ENCODE results near the gene ZNF804A.

The ZNF804A gene

GRCh38 chr2:184598316-184599053 is at the start of gene ZNF804A:
ZNF804A (plus strand) TSS chr2:184598529; CDS start chr2:184598960, 431 bp downstream.
- CTCF ChIA-PET = interaction anchor here (1.1 to 3.6 kb wide), 2 partner anchors 10 to 12 kb away, joined by 3 to 26 read pairs; no protein-coding TSS in a partner anchor
- DNase-seq (ENCODE audit: low read depth, low spot score) = no peak
- H3K4me3 ChIP-seq (ENCODE audit: low read depth, low read length) = peak within 1 kb of the TSS; percentile 68
- TF ChIP-seq, protein P1, sequence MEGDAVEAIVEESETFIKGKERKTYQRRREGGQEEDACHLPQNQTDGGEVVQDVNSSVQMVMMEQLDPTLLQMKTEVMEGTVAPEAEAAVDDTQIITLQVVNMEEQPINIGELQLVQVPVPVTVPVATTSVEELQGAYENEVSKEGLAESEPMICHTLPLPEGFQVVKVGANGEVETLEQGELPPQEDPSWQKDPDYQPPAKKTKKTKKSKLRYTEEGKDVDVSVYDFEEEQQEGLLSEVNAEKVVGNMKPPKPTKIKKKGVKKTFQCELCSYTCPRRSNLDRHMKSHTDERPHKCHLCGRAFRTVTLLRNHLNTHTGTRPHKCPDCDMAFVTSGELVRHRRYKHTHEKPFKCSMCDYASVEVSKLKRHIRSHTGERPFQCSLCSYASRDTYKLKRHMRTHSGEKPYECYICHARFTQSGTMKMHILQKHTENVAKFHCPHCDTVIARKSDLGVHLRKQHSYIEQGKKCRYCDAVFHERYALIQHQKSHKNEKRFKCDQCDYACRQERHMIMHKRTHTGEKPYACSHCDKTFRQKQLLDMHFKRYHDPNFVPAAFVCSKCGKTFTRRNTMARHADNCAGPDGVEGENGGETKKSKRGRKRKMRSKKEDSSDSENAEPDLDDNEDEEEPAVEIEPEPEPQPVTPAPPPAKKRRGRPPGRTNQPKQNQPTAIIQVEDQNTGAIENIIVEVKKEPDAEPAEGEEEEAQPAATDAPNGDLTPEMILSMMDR (IDR thresholded peaks at IDR 0.05; ENCODE audit: insufficient read depth, low read length, missing control alignments) = no peak
- POLR2A ChIA-PET = no interaction called here

DNA sequence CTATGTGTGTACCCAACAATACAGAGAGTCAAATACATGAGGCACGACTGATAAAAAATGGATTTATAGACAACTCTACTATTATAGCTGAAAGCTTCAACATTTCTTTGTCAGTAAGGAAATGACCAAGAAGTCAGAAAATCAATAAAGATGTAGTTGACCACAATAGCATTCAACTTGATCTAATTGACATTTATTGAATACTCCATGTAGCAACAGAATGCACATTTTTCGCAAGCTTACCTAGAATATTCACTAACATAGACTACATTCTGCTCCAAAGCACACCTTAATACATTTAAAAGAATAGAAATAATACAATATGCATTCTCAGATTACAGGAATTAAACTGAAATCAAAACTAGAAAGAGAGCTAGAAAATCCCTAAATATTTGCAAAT is 49.2 kb upstream of the ZNF804A start:
- H3K4me3 ChIP-seq (ENCODE audit: low read depth, low read length) = no peak overlapping the region
- TF ChIP-seq, protein P1 (IDR thresholded peaks at IDR 0.05; ENCODE audit: insufficient read depth, low read length, missing control alignments) = no peak
- POLR2A ChIA-PET = no interaction called here
- CTCF ChIA-PET = no interaction called here
- no peak for DNase-seq (ENCODE audit: low read depth, low spot score)

GRCh38 chr2:184551626-184552025 is 46.7 kb upstream of the ZNF804A start:
- CTCF ChIA-PET = no interaction called here
- DNase-seq (ENCODE audit: low read depth, low spot score) = no peak
- POLR2A ChIA-PET = no interaction called here
- TF ChIP-seq, protein P1 (IDR thresholded peaks at IDR 0.05; ENCODE audit: insufficient read depth, low read length, missing control alignments) = no peak
- H3K4me3 ChIP-seq (ENCODE audit: low read depth, low read length) = no peak overlapping the region

- no peak overlapping the region for H3K4me3 ChIP-seq (ENCODE audit: low read depth, low read length)
- peak; percentile 4 for DNase-seq (ENCODE audit: low read depth, low spot score)
- ChIA-PET CTCF (no interaction called here), POLR2A (no interaction called here)
- TF ChIP-seq, protein P1 (IDR thresholded peaks at IDR 0.05; ENCODE audit: insufficient read depth, low read length, missing control alignments) = no peak
Observed at GRCh38 chr2:184554736-184555135, 43.6 kb upstream of the ZNF804A start.

DNA sequence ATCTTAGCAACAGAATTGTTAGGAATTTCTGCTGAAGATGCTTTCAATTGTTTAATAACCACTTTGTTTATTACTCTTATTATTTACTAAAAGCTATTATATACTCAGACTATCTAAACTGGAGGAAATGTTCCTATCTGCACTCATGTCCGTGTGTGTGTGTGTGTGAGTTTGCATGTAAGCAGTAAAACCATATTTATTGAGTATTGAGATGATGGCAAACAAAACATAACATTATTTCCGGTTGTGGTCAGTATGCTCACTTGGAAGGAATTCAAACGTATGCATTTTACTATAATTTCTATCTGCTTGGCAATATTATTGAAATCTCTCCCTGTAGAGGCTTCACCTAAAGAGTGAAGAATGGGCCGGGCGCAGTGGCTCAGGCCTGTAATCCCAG is 43.0 kb upstream of the ZNF804A start:
- TF ChIP-seq, protein P1 (IDR thresholded peaks at IDR 0.05; ENCODE audit: insufficient read depth, low read length, missing control alignments) = no peak
- ChIA-PET CTCF (no interaction called here), POLR2A (no interaction called here)
- H3K4me3 ChIP-seq (ENCODE audit: low read depth, low read length) = no peak overlapping the region
- DNase-seq (ENCODE audit: low read depth, low spot score) = no peak

DNA sequence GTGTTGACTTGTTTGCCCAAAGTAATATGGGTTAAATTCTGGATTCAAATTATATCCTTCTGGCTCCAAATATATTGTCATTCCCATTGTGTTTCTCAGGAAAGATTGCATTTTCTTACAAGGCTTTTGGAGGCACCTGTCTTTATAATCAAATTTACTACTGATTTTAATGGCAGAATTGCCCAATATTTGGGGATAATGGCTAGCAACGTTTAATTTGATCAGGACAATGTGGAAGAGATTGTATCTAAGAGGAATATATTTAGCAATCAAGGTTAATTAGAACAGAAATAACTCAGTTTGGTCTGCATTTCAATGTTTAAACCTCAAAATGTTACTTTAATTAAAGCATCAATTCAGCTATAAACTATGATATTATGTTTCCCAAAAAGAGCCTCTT is 41.7 kb upstream of the ZNF804A start:
- TF ChIP-seq, protein P1 (IDR thresholded peaks at IDR 0.05; ENCODE audit: insufficient read depth, low read length, missing control alignments) = no peak
- no peak for DNase-seq (ENCODE audit: low read depth, low spot score)
- POLR2A ChIA-PET = no interaction called here
- CTCF ChIA-PET = no interaction called here
- H3K4me3 ChIP-seq (ENCODE audit: low read depth, low read length) = no peak overlapping the region

Data from AG04449 (cell line).